HTERT RPE-1 (cell line): ENCODE data around the gene AOAH.
"Not testable (repeated sequence)": the region's sequence is repeated elsewhere in the genome, so short reads cannot be mapped to it uniquely, and the experiment has no call there.

Experiments
- in situ Hi-C: fragments of 300-500 bp; cut with MboI; formaldehyde crosslinking; loops from 4 replicates; pipeline ENCODE4 v1.14.3; 2020; ENCODE audit warnings: low sequenced_read_pairs

AOAH gene

DNA sequence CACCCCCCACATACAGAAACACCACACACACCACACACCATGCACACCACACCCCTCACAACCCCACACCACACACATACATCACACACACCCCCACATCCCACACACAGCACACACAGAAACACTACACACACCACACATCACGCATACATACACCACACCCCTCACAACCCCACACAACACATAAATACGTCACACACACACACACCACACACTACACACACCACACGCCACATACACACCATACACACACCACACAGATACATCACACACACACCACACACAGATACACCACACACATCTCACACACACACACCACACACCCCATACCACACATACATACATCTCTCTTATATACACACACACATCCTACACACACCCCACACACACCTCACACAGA lies 208.4 kb downstream of the AOAH start:
- in situ Hi-C loops: no loop called here

DNA sequence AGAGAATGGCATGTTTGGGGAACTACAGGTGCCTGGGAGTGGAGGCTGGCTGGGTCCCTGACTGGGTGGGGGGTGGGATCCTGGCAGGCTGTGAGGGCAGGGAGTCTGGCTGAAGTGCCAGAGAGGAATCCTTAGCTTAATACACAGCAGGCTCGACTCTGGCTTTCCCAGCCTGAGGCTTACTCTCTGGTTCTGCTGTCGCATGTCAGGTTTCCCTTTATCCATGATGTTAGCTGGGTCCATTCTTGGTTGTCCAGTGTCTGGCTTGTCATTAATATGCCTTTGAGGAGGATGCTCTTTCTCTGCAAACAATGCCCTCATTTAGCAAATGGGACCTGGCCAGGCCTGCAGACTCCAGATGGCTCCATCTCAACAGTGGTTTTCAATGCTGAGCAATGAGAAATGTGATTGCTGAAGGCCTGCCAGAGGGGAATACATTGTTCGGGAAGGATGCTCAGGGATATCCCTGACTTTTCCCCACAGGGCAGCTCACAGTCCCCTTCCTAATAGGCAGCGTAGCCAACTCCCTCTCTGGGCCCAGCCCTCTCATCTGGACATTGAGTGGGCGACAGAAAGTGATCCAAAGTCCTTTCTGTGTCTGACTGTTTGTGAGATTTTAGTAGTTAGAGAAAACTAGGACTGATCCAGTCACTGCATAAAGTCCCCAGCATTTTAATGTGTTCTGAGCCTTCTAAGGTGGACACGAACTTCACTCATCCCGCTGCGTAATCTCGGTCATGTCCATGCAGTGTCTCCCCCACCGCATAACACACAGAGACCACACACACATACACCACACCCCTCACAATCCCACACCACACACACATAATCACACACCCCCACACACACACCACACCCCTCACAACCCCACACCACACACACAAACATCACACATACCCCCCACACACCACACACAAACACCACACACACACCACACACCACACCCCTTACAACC lies 209.7 kb downstream of the AOAH start:
- in situ Hi-C loops: no loop called here

DNA sequence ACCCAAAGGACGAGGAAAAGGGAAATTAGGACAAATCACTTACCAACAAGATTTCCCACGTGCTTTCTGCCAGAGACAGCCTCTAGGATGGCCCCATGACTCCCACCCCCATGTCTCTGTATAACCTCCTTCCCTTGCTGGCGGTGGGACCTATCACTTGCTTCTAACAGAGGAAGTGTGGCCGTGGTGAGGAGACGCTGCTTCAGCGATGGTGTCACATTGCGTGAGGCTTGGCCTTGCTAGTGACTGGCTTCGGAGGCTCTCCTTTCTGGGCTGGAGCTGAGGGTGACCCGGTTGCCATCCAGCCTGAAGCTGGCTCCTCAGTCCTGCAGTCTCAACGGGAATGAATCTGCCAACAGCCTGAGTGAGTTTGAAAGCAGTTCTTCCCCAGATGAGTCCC lies 210.9 kb downstream of the AOAH start:
- in situ Hi-C loops: no loop called here

DNA sequence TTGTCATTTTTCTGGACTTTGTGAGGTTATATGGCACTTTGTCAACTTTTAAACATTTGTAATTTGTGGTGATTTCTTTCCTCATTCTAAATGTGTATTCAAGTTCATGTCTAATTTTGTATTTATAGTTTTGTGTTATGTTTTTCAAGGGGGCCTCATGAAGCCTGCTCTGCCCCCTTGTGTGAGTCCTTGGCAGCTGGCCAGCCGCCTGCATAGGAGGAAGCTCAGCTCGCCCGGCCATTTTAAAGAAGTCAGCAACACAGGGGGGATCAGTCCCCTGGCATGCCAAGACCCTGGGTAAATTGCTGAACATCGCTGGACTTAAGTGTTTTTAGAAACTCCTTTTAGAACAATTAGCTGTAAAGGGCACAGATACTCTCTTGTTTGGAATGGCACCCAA lies 211.7 kb downstream of the AOAH start:
- in situ Hi-C loops: no loop called here

DNA sequence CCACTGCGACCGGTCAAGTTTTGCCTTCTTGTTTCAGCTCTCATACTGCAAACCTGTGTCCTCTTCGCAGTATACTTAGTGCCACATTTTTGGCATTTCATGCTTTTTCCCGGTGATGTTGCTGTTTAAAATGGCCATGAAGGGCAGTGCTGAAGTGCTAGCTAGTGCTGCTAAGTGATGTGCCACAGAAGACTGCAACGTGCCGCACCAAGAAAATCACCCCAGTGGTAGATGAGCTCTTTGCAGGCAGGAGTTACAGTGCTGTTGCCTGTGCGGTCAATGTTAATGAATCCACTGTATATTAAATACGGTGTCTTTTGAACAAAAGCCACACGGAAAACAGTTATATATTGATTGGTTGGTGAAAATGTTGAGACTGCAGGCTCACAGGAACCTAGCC lies 214.3 kb downstream of the AOAH start:
- in situ Hi-C loops: no loop called here

DNA sequence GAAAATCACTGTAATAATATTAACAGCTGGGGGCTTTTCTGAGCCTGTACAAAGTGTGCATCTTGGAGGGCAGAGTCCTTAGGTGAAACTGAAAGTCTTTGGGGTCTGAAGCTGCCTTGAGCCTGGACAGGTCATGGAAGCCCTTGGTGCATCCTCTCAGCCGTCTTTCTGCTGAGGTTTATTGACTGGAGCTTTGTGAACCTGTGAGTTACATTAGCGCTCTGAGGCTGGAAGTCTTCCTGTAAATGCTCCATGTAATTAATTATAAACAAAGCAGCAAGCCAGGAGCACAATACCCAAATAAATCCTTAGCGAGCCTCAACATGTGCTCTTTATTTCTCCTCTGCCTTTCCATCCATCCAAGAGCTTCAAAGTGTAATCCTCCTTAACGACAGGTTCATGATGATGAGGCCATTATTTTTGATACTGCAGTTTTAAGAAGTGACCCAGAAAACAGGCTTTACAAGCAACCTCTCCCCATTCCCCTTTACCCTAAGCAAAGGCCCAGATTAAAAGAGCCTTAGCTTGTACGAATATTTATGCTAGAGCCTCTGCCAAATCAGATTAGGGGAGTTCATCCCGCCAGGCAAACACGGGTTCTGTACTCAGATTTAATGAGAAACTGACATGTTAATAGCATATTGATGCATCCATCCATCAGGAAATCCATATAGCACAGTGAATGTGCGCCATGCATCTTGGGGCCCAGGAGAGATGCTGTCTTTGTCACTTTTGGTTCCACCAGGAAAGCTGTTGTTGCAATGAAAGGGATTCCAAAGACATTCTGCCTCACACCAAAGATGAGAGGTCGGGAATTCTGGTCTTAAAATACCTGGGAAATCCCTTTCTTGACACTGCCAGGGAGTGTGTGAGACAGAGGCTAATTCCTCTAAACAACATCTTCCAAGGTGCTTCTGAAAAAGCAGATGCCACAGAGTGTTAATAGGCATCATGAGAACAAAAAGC lies 216.5 kb downstream of the AOAH start:
- in situ Hi-C loops: no loop called here

DNA sequence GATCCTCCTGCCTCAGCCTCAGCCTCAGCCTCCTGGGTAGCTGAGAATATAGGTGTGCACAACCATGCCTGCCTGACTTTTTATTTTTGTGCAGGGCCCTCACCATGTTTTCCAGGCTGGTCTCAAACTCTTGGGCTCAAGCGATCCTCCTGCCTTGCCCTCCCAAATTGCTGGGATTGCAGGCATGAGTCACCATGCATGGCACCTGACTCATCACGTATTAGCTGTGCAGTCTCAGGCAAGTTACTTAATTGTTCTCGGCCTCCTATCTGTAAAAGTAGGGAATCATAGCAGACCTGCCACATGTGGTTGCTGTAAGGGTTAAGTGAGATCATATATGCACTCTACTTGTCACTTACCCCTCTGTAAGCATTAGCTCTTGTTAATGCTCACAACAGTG lies 217.5 kb downstream of the AOAH start:
- in situ Hi-C loops: no loop called here

DNA sequence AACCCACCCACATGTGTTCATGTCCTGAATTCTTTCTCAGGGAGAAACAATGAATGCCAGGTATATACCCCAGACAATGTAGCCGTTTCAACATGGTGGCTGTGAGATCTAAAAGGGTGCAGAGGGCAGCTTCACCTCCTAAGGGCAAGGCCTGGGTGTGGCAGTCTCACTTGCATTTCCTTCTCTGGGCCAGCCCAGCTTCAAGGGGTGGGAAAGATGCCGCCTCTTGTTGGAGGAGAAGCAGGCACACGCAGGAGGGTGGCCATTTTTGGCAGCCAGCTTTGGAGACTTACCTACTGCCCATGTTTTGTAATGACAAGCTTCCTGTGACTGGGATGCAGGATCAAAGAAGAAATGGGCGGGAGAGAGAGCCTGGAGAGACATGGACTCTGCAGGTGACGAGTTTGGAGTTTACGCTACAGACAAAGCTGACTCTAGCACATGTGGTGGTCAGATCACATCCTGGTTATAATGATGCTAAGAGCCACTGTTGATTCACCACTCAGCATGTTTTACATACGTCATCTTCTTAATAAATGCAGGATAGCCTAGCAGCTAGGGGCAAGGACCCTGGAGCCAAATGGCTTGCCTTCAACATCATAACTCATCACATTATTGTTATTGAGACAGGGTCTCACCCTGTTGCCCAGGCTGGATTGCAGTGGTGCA lies 218.0 kb downstream of the AOAH start:
- in situ Hi-C loops: no loop called here

DNA sequence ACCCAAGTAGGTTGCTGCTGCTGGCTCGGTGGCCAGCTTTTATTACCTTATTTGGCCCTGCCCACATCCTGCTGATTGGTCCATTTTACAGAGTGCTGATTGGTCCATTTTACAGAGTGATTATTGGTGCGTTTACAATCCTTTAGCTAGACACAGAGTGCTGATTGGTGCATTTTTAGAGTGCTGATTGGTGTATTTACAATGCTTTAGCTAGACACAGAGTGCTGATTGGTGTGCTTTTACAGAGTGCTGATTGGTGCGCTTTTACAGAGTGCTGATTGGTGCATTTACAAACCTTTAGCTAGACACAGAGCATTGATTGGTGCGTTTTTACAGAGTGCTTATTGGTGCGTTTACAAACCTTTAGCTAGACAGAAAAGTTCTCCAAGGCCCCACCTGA lies 219.7 kb downstream of the AOAH start:
- in situ Hi-C loops: not testable (repeated sequence)

DNA sequence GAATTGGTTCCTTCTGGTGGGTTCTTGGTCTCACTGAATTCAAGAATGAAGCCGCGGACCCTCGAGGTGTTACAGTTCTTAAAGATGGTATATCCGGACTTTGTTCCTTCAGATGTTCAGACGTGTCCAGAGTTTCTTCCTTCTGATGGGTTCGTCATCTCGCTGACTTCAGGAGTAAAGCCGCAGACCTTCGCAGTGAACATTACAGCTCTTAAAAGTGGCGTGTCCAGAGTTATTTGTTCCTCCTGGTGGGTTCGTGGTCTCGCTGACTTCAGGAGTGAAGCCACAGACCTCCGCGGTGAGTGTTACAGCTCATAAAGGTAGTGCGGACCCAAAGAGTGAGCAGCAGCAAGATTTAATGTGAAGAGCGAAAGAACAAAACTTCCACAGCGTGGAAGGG lies 220.1 kb downstream of the AOAH start:
- in situ Hi-C loops: not testable (repeated sequence)

DNA sequence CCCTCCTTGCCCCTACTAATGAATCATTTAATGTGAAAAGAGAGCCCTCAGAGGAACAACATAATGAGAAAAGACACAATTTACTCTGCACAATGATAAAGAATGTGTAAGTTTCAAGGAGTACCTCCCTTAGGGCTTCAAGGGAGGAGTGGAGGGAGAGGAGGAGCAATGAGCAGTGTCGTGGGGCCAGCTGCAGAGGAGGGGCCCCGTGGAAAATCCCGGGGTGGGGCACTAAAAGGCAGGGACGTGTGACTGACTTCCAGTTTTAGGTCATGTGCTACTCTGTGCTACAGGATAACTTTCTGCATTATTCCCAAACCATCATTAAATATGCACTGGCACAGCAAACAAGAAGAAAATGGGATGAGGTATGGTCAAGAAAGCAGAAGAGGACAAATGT lies 226.5 kb downstream of the AOAH start:
- in situ Hi-C loops: no loop called here

DNA sequence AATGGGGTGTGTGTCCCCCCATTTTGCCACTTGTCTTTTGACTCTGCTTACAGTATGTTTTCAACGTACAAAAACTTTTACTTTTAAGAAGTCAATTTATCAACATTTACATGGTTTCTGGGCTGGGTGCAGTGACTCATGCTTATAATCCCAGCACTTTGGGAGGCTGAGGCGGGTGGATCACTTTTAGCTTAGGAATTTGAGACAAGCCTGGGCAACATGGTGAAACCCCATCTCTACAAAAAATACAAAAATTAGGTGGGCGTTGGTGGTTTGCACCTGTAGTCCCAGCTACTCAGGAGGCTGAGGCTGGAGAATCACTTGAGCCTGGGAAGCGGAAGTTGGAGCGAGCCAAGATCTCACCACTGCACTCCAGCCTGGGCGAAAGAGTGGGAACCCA lies 227.1 kb downstream of the AOAH start:
- in situ Hi-C loops: not testable (repeated sequence)

DNA sequence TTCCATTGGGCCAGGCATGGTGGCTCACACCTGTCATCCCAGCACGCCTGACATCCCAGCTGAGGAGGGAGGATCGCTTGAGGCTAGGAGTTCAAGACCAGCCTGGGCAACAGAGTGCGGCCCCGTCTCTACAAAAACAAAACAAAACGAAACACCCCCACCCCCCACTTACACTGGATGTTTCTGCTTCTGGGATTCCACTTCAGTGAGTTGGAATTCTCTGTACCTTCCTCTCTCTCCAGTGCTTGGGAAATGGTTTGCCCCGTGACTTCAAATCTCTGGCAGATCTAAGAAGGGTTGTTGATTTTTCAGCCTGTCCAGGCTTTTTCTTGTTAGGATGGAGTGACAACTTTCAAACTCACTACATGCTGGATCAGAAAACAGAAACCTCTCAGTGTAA lies 227.7 kb downstream of the AOAH start:
- in situ Hi-C loops: no loop called here

DNA sequence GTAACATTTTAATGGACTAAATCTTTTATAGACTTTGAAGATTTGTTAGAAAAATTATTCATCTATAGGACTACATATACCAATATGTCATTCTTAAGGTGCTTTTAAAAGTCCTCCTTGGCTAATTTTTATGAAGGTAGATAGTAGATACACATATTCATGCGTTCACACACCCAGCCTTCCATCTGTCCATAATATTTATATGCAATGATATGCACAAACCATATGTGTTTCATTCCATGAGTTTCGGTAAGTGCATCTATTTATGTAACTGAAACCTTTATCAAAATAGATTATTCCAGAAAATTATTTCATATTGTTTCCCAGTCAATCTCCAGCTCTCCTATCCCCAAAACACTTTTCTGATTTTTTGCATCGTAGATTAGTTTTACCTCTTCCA lies 233.0 kb downstream of the AOAH start:
- in situ Hi-C loops: no loop called here

DNA sequence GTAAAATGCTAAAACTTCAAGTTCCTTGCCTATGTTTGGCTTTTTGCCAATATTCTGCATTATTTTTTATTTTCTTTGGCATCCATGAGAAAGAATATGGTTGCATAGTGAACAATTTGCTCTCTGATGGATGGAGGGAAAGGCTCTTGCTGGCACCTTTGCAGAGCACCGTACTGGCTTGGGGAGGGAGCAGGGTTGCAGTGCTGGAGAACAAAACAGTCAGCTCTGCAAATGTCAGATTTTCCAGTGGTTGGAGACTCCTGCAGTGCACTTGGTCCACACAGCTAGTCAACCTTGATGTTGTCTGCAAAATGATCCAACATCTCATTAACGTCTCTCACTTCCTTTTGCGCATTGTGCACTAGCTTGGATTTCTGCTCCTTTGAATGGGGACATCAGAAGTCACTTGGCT lies 233.9 kb downstream of the AOAH start:
- in situ Hi-C loops: no loop called here

DNA sequence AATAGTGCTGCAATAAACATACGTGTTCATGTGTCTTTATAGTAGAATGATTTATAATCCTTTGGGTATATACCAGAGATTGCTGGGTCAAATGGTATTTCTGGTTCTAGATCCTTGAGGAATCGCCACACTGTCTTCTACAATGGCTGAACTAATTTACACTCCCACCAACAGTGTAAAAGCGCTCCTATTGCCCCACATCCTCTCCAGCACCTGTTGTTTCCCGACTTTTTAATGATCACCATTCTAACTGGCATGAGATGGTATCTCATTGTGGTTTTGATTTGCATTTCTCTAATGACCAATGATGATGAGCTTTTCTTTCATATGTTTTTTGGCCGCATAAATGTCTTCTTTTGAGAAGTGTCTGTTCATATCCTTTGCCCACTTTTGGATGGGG lies 235.6 kb downstream of the AOAH start:
- in situ Hi-C loops: not testable (repeated sequence)

DNA sequence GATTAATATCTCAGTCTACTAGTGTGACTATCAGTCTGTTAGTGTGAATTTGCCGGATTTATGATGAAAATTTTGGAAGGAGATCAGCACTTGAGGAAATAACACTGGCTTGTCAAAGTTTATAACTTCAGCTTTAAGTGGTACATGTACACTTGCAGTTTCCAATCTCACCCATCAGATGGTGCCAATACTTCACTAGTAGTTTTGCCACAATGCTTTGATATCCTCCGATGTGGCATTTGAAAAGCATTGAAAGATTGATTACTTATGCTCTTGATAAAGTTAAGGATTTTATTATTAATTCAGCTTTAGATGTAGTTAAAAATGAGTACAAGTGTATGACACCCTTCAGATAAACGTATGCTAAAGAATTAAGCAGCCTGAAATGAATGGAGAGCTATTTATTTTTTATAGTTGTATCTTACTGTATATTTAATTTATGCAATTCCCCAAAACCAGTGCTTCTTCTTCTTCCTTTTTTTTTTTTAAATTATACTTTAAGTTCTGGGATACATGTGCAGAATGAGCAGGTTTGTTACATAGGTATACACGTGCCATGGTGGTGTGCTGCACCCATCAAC lies 236.4 kb downstream of the AOAH start:
- in situ Hi-C loops: no loop called here

DNA sequence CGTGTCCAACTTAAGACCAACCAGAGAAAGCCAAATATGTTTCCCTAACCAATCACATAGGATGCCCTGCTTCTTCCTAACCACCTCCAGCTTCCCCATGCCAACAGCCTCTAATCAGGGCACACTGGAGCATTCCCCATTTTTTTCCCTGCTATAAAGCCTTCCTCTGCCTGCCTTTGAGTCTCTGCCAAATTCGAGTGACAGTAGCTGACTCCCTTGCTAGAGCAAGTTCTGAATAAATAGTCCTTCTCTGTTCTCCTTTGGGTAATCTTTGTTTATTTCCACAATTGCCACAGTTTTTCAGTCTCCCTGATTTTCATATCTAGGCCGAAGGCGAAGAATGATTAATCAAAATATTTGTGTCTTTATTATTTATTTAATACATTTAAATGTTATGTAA lies 238.0 kb downstream of the AOAH start:
- in situ Hi-C loops: no loop called here

DNA sequence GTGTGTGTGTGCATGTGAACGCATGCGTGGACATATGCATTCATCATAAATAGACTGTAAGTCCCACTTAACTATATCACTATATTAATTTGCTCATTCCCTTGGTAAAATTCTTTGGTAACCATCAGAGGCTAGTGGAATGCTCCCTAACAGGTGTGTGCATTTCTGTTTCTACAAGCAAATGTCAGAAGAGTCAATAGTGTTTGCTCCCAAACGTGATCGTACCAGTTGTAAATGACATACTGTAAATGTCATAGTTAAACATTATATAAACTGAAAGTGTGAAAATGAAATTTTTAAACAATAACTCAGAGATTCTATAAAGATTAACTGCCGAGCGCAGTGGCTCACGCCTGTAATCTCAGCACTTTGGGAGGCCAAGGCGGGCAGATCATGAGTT lies 240.0 kb downstream of the AOAH start:
- in situ Hi-C loops: no loop called here

DNA sequence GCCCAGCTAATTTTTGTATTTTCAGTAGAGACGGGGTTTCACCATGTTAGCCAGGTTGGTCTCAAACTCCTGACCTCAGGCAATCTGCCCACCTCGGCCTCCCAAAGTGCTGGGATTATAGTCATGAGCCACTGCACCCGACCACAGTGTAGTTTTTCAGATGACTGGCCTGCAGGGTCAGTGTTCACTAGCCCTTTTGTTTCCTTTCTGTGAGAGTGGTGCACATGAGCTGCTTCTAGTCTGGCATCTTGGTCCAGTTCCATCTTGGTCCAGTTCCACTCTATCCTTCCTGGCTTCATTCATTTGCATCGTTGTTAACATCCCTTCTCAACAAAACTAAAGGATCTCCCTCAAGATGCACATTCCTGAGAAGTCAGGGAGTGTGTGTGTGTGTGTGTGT lies 240.4 kb downstream of the AOAH start:
- in situ Hi-C loops: not testable (repeated sequence)

DNA sequence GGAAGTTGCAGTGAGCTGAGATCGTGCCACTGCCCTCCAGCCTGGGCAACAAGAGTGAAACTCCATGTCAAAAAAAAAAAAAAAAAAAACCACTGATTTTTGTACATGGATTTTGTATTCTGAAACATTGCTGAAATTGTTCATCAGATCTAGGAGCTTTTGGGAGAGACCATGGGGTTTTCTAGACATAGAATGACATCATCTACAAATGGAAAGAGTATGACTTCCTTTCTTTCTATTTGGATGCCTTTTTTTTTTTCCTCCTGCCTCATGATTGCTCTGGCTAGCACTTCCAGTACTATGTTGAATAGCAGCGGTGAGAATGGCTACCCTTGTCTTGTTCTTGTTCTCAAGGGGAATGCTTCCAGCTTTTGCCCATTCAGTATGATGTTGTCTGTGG lies 245.5 kb downstream of the AOAH start:
- in situ Hi-C loops: no loop called here
